Measurements from ENCODE around the gene ONECUT3.

Gene ONECUT3

DNA sequence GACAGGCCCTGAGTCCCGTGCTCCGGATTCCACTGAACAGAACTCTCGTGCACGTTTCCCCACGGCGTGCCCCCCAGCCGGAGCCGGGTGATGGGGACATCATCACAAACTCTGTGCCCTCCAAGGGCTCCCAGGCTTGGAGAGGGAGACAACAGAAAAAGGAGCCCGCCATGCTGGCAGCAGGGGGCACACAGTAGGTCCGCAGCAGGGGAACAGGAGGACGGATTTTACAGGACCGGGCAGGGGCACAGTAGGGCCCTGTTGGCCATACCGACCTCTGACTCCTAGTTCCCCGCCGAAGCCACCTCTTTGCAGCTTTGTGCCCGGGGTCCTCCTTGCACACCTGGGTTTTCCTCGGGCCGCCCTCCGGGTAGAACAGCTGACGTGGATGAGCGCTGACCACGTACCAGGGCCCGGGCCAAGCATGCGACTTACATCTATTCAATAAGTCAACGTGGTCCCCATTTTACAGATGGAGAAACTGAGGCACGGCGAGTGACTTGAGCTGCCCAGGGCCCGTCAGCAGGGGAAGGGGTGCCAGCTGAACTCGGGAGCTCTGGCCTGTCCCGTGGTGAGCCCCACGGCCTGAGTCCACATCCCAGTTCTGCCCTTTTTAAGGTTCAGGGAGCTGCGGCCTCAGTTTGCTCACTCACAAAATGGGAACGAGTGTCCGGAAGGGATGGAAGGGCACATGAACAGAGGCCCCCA lies 10.2 kb upstream of the ONECUT3 start:
- no peak for DNase-seq

DNA sequence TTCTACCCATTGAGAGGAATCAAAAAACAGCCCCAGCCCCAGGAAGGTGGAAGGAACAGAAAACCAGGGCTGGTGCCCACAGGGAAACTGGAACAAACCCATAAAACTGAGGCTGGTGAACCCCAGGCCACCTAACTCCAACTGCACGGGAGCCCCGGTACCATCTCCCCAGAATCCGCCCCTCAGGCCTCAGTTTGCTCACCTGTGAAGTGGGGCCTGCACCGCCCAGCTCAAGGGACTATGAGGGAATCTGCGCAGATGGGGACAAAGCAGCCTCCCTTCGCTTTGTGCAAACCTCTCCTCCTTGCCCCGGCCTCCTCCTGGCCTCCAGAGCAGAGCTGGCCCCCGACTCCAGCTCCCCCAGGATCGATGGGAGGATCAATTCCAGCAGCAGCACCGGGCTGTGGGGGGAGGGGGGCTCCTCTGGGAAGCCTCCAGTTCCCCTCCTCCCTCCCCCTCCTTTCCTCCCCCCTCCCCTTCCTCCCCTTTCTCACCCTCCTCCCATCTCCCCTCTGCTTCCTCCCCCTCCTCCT lies 9.1 kb upstream of the ONECUT3 start:
- DNase-seq, result no peak

DNA sequence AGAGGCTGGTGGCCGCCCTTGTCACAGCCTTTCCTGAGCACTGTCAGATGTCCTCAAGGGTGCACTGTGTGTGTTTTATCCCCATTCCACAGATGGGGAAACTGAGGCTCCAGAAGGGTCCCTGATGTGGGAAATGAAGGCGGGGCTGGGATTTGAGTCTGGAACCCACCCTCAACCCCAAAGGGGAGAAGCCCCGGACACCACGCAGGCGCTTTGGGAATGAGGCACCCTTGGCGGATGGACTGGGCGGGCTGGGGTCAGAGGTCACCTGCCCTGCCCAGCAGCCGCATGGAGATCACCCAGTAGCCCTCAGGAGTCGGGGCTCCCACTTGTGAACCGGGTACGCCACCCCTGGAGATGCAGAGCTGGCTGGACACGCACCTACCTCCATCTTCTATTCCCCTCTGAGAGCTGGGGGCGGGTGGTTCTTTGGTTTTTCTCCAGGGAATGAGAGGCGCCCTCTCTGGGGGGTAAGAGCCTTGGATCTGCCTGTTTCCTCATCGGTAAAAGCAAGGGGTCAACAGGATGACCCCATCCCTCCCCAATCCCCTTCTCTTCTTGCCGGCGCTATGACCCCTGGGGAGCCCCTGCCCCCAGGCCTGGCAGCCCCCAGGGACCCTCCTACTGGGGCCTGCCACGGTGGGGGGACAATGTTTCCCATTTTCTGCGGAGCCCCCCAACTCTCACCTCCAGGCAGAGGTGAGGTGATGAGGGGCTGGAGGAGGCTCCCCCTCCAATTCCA lies 8.3 kb upstream of the ONECUT3 start:
- DNase-seq, result no peak

DNA sequence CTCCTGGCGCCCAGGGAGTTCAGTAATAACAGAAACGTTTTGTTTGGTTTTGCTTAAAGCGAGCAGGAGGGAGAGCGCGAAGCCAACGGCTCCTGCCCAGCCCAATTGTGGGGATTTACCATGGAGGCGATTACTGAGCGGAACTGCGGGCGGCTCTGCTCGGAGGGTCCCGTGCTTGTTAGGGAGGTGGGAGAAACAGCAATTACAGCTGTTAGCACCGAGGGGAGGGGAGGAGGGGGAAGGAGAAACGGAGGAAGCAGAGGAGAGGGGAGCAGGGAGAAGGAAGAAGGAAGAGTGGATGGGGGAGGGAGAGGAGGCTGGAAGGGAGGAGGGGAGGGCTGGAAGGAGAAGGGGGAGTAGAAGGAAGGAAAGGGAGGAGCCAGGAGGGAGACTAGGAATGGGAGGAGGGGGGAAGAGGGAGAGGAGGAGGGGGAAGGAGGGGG lies 7.7 kb upstream of the ONECUT3 start:
- DNase-seq, result no peak

DNA sequence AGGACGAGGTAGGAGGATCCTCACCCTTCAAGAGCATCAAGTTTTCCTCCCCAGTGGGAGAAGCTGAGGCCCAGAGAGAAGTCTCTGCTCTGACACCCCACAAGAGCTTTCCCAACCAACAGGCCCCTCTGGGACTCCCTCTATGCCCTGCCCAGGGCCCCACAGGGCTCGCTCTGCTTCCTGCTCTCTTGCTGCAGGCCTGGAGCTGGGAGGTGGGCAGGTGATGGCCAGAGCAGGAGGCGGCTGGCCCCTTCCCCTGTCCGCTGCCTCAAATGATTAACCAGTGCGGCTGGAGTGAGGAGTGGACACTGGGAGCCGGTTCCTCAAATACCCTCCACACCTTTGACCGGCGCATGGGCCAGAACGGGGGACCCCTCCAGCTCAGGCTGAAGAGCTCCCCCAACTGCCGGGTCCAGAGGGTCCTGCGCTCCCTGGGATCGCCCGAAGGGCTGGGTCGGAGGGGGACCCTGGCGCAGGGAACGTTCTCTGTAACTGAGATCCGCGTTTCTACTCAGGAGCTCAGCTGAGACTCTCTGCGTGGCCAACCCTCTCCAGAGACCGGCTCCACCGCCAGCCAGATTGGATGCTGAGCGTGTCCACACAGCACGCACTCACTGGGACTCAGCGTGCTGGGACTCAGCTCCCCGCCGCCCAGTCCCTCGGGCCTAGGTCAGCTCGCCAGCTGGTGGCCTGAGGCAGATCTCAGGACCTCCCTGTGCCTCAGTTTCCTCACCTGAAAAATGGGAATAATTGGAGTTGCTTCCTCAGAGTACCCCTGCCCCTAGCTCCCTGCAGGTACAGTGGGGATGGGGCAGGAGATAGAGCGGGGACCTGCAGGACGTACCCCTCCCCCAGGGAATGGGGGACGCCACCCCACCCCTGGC lies 6.7 kb upstream of the ONECUT3 start:
- DNase-seq, result no peak

DNA sequence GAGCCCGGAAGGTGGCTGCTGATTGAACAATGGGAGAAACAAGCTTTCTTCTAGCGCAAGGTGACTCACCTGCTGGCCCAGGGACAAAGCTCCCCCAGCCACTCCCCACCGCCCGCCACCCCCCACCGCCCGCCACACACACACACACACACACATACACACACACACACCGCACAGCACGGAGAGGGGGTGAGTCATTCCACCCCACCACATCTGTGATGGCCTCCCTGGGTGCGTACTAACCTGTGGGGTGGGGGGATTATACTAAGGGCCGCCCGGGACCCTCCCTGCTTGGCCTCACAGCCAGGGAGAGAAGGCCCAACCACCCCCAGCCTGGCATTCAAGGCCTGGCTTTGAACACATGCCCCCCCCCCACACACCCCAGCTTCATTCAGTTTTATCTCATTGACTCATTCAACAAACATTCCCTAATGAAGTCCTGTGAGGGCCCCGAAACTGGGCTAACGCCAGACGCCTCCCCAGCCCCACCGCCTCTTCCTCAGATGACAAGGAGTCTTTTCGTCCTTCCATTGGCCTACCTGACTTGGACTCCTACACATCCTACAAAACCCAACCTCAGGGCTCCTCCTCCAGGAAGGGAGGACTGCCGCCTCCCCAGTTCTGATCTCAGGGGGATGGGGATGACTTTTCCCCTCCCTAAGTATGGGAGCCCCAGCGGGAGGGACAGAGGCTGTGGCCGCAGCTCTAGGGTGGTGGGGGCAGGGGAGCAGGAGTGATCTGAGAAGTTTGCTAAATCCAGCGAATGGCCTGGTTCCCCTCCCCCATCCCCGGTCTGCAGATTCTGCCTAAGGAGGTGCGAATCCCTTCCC lies 5.8 kb upstream of the ONECUT3 start:
- no peak for DNase-seq

DNA sequence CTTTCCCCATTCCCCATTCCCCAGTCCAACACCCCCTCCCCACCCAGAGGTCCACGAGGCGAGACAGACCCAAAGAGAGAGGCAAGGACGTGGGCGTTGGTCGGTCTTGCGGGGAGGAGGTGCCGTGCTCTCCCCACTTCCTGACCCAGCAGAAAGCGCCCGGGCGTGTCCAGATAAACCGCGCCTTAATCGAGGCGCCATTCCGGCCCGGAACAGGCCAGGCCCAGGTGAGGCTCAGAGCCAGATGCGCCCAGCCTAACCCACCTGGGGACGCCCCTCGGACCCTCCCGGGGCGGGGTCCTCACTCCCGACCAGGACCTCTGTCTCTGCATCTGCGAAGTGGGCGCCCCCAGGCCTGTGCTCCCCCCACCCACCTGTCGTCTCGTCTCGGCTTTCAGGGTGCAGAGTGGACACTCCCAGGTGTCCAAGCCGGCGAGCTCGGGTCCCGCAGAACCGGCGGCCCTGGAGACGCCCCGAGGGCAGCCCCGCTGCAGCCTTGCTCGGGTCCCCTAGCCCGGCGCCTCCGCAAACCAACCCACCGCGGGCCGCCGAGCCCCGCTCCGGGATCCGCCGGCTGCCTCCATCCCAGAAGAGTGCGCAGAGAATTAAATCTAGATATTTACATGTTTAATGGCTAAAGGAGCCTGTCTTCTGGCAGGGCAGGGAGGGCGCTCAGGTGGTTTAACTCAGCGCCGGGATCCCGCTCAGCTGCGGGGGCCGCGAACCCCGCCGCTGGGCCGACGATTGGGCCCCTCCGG lies 5.0 kb upstream of the ONECUT3 start:
- no peak for DNase-seq

DNA sequence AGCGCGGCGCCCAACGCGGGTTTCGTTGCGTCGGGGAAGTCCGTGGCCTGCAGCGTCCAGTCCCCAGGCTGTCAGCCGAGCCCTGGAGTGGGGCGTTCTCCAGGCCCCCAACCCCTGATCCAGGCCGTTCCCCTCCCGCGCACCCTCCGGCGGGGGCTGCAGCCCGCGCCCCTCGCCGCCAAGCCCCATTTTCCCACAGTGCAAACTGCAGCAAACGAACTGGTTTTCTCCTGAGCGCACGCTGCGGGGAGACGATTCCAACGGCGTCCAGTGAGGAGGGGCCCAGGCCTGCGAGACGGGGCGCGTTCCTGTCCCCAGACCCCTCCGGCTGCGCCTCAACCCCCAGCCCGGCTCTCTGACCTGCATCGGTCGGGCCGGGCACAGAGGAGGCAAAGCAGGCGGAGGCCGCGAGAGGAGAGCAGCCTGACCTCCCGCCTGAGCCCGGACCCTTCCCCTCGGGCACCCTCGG lies 4.4 kb upstream of the ONECUT3 start:
- DNase-seq, result no peak

DNA sequence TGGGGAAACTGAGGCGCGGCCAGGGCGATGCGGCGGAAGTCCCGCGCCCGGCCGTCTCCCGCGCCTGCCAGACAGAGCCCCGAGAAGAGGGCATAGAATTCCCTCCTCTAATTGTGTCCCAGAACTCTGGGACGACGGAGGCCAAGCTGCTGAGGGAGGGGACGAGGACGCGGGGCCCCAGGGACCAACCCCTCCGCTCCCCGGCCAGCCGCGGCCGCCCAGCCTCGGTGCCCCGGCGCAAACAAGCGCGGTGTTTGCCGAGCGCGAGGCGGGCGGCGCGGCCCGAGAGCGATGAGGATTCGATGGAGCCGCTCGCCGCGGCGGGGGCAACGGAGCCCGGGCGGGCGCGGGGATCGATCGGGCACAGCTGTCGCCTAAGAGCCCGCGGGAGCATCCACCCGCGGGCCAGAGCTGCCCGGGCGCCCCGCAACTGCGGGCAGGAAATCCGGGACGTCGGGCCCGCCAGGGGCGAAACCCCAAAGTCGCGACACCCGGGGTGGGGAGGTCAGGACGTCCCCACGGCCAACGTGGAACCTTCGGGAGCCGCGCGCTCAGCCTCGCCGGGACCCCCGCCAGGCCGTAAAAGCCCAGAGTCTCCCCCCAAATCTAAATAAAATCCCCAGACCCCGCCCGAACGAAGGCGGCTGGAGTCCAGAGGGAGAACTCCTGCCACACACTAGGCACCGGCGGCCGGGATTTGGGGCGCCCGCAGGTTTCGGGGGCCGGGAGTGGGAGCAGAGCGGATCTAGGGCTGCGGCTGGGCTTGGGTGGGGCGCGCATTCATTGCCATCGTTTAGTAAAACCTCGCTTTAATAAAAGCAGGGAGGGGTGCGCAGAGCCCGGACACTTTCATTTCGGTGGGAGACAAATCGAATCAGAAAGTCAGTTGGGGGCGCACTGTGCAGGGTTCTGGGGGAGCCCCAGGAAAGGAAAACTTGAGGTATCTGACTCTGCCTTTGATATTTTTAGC lies 3.6 kb upstream of the ONECUT3 start:
- DNase-seq, result no peak

DNA sequence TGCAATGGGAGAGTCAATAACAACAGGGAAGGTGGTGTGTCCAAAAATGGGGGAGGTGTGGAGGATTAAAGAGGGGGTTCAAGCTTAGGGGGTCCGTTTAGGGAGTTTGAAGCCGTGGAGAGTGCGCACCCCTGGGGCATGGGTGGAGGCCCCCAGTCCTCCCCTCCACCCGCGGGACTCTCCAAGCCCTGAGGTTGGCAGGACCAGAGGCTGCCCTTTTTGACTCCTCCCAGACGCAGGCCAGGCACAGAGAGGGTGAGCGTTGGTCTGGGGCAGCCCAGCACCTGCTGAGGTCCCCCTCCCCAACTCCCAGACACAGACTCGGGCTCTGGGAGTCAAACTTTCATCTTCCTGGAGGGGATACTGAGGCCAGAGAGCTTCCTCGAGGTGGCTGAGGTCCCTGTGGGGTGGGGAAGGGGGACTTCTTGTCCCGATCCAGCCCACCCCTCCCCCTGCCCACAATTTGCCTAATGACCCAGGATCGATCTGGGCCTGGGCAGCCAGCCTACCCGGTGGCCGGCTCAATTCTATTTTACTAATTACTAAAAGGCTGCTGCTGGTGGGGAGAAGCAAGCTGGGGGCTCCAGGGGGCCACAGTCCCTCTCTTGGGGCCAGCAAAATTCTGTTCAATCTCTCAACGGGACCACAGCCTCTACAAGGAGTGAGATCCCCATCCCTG lies 2.8 kb upstream of the ONECUT3 start:
- DNase-seq, result no peak

DNA sequence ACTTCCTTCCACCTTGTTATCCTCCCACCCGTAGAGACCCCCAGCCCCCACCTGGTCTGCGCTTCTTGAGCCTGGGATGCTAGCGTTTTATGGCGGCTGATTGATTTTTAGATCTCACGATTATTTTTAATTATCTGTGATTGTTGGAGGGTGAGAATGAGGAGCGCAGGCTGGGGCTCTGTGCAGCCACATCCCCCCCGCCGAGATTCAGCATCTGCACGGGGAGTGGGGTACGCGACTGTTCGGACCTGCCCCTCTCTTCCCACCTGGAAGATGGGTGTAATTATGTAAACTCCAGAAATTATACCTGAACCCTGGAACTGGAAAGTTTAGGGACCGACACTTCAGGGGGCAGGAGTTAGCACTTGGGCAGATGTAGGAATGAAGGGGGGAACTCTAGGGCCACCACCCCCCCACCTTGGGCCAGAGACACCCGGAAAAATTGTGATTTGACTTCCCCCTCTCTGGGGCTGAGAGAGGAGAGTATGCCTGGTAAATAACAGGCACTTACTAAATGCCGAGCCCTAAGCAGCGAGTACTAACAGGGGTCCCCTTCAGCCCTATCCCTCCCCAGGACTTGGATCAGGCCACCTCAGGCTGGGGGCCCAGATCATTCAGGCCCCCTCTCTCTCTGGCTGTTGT lies 1.8 kb upstream of the ONECUT3 start:
- DNase-seq, result no peak

DNA sequence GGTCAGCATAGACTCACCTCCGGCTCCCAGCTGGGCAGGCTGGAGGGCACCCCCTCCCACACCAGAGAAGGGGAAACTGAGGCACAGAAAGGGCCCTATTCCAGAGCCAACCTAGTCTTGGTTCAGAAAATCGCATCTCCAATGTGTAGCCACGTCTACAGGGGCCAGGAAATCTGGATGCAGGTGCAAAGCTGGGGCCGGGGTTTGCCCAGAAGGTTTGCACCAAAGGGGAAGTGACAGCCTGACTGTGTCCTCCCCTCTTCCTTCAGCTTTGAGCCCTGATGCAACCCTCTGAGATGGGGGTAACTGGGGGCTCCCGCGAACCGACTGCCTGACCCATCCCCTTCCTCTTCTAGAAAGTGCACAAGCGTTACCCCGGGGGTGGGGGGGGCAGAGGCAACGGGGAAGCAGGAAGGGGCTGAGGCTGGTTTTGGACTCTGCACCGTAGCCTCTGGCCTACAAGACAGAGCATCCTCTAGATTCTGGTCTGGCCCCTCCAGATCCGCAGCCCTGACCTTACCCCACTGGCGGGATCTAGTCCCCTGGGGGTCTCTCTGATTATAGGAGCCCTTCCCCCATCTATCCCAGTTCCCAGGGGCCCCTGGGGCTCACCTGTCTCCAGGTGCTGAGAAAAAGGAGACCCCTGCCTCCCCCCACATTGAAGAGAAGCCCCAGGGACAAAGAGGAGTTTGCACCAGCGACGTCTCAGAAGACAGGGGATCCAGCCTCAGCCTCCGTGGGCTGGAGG lies 1.1 kb upstream of the ONECUT3 start:
- no peak for DNase-seq

DNA sequence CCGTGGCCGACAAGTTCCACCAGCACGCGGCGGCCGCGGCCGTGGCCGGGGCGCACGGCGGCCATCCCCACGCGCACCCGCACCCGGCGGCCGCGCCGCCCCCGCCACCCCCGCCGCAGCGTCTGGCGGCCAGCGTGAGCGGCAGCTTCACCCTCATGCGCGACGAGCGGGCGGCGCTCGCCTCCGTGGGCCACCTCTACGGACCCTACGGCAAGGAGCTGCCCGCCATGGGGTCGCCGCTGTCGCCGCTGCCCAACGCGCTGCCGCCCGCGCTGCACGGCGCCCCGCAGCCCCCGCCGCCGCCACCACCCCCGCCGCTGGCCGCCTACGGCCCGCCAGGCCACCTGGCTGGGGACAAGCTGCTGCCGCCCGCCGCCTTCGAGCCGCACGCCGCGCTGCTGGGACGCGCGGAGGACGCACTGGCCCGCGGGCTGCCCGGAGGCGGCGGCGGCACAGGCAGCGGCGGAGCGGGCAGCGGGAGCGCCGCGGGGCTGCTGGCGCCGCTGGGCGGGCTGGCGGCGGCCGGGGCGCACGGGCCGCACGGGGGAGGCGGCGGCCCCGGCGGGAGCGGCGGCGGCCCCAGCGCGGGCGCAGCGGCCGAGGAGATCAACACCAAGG lies 821 bp downstream of the ONECUT3 start:
- DNase-seq, result no peak

DNA sequence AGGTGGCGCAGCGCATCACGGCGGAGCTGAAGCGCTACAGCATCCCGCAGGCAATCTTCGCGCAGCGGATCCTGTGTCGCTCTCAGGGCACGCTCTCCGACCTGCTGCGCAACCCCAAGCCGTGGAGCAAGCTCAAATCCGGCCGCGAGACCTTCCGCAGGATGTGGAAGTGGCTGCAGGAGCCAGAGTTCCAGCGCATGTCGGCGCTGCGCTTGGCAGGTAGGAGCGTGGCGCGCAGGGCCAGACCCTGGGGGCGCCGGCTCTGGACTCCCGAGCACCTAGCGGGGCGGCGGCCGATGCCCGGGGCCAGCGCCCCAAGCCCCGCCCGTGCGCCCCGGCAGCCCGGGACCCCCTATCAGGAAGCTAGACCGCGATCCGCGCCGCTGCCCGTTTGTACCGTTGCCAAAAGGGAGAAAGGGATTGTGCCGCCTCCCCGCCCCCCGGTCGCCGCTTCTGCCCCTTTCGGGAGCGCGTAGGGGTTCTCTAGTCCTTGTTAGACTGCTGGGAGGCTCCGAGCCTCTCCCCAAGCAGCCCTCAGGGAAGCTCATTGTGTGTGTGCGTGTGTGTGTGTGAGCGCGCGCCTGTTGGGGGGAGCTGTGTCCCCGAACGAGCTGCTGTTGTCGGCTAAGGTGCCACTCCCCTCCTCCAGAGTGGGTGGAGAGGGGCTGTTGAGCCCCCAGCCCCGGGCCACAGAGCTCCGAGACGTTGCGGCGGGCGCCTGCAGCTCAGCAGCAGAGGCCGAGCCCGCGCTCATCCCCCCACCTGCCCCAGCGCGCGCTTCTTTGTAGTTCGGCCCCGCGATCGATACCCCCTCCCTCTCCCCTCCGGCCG lies 1.5 kb downstream of the ONECUT3 start:
- no peak for DNase-seq

DNA sequence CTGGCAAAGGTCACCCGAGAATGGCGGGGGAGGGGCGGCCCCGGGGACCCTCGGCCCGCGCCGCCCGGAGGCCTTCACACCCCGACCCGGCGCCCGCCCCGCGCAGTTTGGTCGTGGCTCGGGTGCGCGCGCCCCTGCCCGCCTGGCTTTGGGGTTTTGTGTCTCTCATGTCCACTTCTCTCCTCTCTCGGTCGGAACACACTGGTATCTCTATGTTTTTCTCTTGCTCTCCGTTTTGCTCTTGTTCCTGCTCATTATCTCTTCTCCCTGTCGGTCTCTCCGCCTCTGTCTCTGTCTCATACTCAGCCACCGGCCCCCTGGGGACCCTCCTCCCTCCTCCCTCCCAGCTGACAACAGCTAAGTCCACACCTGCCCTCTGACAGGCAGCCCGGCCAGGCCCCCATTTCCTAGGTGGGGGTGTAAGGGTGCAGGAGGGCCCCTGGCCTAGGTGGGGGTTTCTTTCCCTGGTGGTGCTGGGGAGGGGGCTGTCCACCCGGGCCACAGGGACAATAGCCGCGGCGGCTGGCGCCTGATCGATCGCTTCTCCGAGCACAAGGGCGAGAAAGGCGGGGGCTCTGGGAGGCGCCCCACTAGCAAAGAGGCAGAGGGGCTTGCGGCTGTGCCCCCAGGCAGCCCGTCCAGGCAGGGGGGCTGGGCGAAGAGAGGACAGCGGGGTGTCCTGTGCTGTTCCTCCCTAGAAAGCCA lies 2.3 kb downstream of the ONECUT3 start:
- no peak for DNase-seq

DNA sequence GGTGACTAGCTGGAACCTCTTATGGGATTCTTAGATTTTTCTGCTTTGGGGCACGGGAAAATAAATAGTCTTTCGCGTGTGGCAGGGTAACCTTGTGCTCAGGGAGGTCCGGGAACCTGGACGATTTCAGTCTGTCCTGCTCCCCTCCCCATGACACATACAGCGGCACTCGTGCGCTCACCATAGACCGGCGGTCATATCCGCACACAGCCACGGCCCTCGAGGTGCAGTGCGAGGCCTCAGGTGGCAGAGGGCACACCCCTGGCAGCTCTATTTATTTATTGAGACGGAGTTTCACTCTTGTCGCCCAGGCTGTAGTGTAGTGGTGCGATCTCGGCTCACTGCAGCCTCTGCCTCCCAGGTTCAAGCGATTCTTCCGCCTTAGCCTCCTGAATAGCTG lies 3.0 kb downstream of the ONECUT3 start:
- DNase-seq, result no peak

Data from NCI-H2227 treated with DMSO at 0.1 percent for 48 hours (cell line).